T-helper 1 cell treated with Interleukin-12 subunit alpha and Interleukin-12 subunit beta and Interleukin-4 antibody, amounts not matched to agents 30 μg/mL and 1 μg/mL, for 36 hours (primary cell): ENCODE data around the gene NR3C2.

ENCODE experiments used
- H3K27ac Mint-ChIP-seq: one replicate; pipeline ENCODE4 v1.8.0; 2021; ENCODE audit warnings: mild to moderate bottlenecking, mixed read lengths
- H3K27me3 Mint-ChIP-seq: one replicate; pipeline ENCODE4 v1.8.0; 2021; ENCODE audit warnings: low read depth, mixed read lengths
- H3K36me3 Mint-ChIP-seq: one replicate; pipeline ENCODE4 v1.8.0; 2021; ENCODE audit warnings: low read depth, mixed read lengths
- H3K4me1 Mint-ChIP-seq: one replicate; pipeline ENCODE4 v1.8.0; 2021; ENCODE audit warnings: low read depth, mixed read lengths
- H3K4me3 Mint-ChIP-seq: one replicate; pipeline ENCODE4 v1.8.0; 2021; ENCODE audit warnings: mild to moderate bottlenecking, moderate library complexity, mixed read lengths
- H3K9me3 Mint-ChIP-seq: one replicate; pipeline ENCODE4 v1.8.0; 2021; ENCODE audit warnings: mixed read lengths

NR3C2 gene

DNA sequence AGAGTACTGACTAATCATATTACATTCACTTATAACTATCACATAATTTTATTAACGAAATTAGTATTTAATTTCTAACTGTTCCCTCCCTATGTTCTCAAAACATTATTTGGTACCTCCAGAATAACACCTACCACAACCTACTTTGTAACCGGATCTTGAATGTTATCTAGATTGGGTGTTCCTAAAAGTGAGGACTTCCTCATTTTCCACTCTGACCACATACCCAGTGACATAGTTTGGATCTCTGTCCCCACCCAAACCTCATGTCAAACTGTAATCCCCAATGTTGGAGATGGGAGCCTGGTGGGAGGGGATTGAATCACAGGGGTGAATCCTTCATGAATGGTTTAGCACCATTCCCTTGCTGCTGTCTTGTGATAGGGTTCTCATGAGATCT lies 21.8 kb downstream of the NR3C2 start:
- Mint-ChIP-seq H3K36me3 (peaks cover 2% of the 10 kb centered on the region), H3K4me1 (no peaks in the 10 kb centered on the region), H3K9me3 (peaks cover 4% of the 10 kb centered on the region), H3K4me3 (no peak overlapping the region), H3K27ac (no peak overlapping the region), H3K27me3 (no peaks in the 10 kb centered on the region)

DNA sequence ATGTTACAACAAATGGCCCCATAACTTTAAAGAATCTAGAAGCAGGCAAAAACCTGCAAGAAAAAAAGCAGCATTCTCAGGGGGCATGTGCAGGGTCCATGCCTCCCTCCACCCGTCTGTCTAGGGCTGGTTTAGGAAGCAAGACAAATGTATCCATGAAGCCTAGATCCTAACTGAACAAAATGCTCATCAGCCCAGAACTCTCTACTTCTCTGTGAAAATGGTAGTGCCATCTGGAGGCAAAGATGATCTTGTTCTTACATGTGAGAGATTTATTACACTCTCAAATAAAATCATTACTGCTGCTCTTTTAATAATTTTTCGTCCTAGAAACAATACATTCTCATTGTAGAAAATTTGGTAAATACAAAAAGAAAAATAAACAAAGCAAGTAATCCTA lies 26.7 kb downstream of the NR3C2 start:
- no peak overlapping the region for H3K27ac Mint-ChIP-seq
- H3K36me3 Mint-ChIP-seq: no peaks in the 10 kb centered on the region
- H3K4me1 Mint-ChIP-seq: no peaks in the 10 kb centered on the region

DNA sequence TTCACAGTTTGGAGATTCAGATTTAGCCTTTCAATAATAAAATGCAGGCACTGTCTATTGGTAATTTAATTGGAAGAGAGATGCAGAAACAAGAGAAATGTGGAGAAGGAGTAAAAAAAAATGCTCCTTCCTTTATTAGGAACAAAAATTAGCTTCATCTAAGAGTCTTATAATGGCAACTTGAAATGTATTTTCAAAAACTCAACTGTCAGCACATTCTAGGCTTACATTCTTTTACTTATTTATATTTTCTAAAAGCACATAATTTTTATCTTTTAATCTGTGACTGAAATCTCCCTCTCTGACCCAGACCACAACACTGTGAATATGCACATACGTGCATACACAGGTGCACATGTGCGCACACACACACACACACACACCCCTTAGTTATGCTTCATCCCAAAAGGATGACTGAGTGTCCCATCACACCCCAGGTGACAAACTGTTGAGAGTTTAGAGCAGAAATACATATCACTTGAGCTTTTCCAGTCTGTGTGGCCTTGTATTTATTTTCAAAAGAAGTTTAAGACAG lies 29.7 kb downstream of the NR3C2 start:
- Mint-ChIP-seq H3K27me3 (no peaks in the 10 kb centered on the region), H3K27ac (no peak overlapping the region), H3K9me3 (no peaks in the 10 kb centered on the region), H3K4me1 (no peaks in the 10 kb centered on the region), H3K36me3 (no peaks in the 10 kb centered on the region), H3K4me3 (no peak overlapping the region)

More for the DNA sequence above, 26.7 kb downstream of the NR3C2 start:
- Mint-ChIP-seq H3K27me3 (no peaks in the 10 kb centered on the region), H3K4me3 (no peak overlapping the region), H3K9me3 (no peaks in the 10 kb centered on the region)

DNA sequence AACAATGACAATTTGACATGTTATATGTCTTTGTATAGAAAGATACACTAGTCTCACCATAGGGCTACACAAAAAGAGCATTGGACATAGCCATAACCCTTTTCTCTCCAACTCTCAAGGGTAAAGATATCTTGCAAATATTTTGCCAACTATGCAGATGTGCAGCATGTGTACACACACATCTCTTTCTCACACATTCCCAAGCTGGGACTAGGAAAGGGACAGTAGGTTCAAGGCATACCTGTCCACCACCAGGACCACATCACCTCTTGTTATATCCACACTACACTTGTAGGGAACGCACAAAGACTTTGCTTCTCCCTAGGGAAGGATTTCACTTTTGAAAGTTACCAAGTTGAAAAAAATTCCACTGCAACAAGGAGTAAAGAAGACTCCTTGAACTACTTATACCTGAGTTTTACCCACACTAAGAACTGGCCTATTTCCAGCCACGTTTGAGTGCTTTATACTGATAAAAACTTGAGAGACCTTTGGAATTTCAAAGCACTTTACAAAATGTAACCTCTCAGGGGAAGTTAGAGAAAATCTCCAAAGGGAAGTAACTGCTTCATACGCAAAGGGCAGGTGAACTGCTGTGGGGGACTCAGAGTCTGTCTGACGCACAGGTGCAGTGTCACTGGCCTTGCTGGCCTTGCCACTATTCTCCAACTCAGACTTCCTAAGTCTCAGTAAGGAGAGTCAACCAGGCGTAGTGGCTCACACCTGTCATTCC lies 36.9 kb downstream of the NR3C2 start:
- Mint-ChIP-seq H3K4me3 (no peak overlapping the region), H3K9me3 (no peaks in the 10 kb centered on the region)

DNA sequence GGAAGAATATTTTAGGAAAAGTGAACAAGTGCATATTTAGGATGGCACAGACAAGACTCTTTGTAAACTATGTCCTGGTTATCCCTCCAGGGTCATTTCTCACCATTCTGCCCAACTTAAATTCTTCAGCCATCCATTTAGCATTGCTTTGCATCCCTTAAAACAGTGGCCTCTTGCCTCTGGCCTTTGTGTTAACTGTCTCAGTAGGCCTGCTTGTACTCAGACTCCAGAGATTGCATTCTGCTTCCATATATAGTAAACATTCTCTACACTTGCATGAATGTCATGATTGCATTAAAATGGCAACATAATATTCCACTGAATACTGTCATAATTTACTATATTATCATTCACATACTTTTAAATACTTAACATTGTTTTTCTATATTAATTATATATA lies 43.2 kb downstream of the NR3C2 start:
- Mint-ChIP-seq H3K4me3 (no peak overlapping the region), H3K4me1 (no peaks in the 10 kb centered on the region), H3K27ac (no peak overlapping the region), H3K9me3 (no peaks in the 10 kb centered on the region), H3K27me3 (no peaks in the 10 kb centered on the region), H3K36me3 (no peaks in the 10 kb centered on the region)

More for the DNA sequence above, 36.9 kb downstream of the NR3C2 start:
- H3K27me3 Mint-ChIP-seq: no peaks in the 10 kb centered on the region
- H3K27ac Mint-ChIP-seq: no peak overlapping the region
- no peaks in the 10 kb centered on the region for H3K36me3 Mint-ChIP-seq
- H3K4me1 Mint-ChIP-seq: no peaks in the 10 kb centered on the region

DNA sequence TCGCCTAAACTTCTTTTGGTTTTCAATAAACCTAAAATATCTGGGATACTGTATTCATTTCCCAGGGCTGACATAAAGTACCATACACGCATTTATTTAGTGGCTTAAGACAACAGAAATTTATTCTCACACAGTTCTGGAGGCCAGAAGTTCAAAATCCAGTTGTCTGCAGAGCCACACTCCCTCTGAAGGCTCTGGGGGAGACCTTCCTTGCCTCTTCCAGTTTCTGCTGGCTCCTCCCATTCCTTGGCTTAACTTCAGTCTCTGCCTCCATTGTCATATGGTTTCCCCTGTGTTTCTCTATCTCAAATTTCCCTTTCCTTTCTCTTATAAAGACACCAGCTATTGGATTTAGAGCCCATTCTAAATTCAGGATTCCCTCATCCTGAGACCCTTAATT lies 44.4 kb downstream of the NR3C2 start:
- no peak overlapping the region for H3K4me3 Mint-ChIP-seq
- H3K27me3 Mint-ChIP-seq: no peaks in the 10 kb centered on the region
- no peaks in the 10 kb centered on the region for H3K4me1 Mint-ChIP-seq
- no peak overlapping the region for H3K27ac Mint-ChIP-seq
- no peaks in the 10 kb centered on the region for H3K9me3 Mint-ChIP-seq
- no peaks in the 10 kb centered on the region for H3K36me3 Mint-ChIP-seq

DNA sequence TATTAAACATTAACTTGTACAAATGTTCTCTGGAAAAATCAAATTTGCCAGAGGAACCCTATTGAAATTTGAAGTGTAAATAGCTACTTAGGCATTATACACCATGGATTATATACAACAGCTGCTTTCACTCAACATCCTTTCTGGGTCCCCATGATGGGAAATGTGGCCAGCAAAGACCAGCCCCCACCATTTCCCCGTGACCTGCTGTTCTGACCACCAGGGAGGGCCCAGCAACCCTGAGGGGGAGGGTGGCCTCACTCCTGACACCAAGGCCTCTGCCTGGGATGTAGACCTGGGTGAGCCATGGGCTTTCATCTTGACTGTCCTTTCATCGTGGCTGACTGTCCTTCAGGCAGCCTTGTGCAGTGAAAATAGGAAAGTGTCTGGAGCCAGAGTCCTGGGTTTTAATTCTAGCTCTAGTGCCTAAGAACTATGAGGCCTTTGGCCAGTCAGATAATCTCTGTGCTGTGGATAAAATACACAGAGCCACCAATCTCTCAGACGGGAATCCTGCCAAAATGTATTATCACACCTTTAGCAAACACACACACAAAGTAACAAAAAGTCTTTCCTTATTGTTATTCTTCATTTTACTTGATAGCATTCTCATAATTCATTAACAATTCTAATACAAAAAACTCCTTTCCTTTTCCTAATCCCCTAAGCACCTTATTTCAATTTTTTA lies 45.1 kb downstream of the NR3C2 start:
- H3K4me3 Mint-ChIP-seq: no peak overlapping the region
- H3K27ac Mint-ChIP-seq: no peak overlapping the region
- H3K4me1 Mint-ChIP-seq: no peaks in the 10 kb centered on the region
- H3K27me3 Mint-ChIP-seq: no peaks in the 10 kb centered on the region
- H3K9me3 Mint-ChIP-seq: no peaks in the 10 kb centered on the region
- no peaks in the 10 kb centered on the region for H3K36me3 Mint-ChIP-seq

DNA sequence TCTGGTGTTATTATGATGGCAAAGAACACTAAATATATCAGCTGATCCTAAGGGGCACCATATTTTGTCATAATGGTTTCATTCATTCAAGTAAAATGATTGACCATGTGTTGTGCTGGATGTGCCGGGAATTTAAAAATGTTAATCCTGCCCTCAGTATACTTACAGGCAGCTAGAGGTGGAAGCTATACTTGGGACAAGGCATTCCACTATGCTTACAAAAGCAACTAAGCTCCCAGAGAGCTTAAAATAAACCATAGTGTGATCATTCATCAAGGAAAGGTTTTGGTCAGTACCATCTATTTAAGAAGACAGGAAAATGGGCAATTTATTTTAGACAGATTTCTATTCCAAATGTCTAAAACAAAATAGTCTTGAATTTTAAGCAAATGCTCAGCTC lies 46.4 kb downstream of the NR3C2 start:
- Mint-ChIP-seq H3K9me3 (no peaks in the 10 kb centered on the region), H3K36me3 (no peaks in the 10 kb centered on the region), H3K27me3 (no peaks in the 10 kb centered on the region), H3K27ac (no peak overlapping the region), H3K4me1 (no peaks in the 10 kb centered on the region), H3K4me3 (no peak overlapping the region)

DNA sequence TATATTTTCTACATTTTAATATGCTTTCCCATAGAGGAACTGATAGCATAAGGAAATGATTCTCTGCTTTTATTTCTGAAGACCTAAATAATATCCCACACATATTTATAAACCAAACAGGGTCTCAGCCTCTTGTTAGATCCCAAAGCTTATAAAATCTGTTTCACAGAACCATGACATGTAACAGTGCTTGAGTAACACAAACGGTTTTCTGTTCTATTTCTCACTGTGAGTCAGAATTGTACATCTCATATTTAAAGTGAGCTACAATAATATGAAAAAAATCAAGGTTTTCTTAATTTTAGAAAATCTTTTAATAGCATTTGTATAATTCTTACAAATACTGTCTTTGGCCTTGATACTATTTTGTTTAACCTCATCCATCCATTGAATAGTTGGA lies 51.2 kb downstream of the NR3C2 start:
- Mint-ChIP-seq H3K27ac (no peak overlapping the region), H3K9me3 (no peaks in the 10 kb centered on the region), H3K4me3 (no peak overlapping the region), H3K27me3 (no peaks in the 10 kb centered on the region), H3K36me3 (no peaks in the 10 kb centered on the region), H3K4me1 (no peaks in the 10 kb centered on the region)

DNA sequence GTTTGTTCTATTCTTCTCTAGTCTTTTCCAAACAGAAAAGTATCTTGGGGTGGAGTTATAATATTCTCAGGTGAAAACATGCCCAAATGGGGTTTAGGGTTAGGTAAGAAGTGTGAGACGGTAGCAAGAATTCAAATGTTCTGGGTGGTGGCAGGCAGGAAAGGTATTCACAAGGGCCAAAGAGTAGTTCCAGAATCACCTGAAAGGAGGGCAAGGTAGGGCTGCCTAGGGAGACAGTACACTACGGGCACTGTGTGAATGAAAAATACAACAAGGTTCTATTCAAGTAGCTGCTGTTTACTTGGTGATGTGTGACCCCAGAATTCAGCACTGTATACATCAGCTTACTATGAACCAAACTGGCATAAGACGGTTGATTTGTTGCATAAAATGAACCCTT lies 51.9 kb downstream of the NR3C2 start:
- H3K27me3 Mint-ChIP-seq: no peaks in the 10 kb centered on the region
- H3K4me3 Mint-ChIP-seq: no peak overlapping the region
- no peaks in the 10 kb centered on the region for H3K9me3 Mint-ChIP-seq
- H3K27ac Mint-ChIP-seq: no peak overlapping the region
- no peaks in the 10 kb centered on the region for H3K36me3 Mint-ChIP-seq
- H3K4me1 Mint-ChIP-seq: no peaks in the 10 kb centered on the region

DNA sequence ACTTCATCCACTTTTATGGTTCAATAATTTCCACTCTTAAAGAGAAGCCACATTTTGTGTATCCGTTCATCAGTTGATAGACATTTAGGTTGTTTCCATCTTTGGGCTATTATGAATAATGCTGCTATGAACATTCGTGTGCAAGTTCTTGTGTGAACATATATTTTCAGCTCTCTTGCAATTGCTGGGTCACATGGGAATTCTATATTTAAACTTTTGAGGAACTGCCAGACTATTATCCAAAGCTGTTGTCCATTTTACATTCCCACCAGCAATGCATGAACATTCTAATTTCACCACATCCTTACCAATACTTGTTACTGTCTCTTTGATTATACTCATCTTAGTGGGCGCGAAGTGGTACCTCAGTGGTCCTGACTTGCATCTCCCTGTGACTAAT lies 61.9 kb downstream of the NR3C2 start:
- H3K27ac Mint-ChIP-seq: no peak overlapping the region
- H3K27me3 Mint-ChIP-seq: no peaks in the 10 kb centered on the region
- H3K4me1 Mint-ChIP-seq: peaks cover 4% of the 10 kb centered on the region

DNA sequence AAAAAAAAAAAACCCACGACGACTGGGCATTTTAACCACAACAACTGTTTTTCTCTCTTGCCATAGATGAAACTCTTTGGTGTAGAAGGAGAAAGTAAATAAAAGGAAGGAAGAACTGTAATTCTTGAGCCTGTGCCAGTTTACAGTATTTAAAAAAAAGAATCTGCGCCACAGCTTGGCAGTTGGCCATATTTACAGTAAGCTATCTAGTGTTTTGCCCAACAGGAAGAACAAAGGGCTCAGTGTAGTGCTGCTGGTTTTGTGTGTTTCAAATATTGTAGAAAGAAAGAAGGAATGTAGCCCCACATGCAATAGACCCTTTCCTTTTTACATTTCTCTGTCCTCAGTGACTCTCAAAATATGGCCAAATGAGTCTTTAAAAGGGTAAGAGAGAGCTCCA lies 66.1 kb downstream of the NR3C2 start:
- Mint-ChIP-seq H3K4me1 (peaks cover 4% of the 10 kb centered on the region), H3K9me3 (no peaks in the 10 kb centered on the region), H3K4me3 (no peak overlapping the region), H3K36me3 (no peaks in the 10 kb centered on the region), H3K27me3 (no peaks in the 10 kb centered on the region), H3K27ac (no peak overlapping the region)

More for the DNA sequence above, 61.9 kb downstream of the NR3C2 start:
- H3K36me3 Mint-ChIP-seq: no peaks in the 10 kb centered on the region
- no peak overlapping the region for H3K4me3 Mint-ChIP-seq
- no peaks in the 10 kb centered on the region for H3K9me3 Mint-ChIP-seq

DNA sequence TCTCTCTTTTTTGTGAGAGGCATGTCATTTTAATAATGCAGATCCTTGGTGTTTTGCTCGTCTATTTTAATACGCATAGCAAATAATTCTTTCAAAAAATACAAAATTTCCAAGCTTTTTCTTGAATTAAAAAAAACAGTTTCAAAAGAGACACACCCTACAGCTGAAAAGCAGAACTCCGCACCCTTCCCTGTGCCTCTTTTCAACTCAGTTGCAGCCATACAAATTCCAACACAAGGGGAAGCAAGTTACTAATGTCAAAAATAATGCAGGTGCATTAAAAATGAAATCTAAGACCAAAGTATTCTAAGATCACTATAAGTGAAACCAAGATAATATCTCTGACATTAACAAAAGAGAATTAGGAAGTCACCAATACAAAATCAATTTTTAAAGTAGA lies 66.6 kb downstream of the NR3C2 start:
- Mint-ChIP-seq H3K9me3 (no peaks in the 10 kb centered on the region), H3K4me1 (peaks cover 4% of the 10 kb centered on the region), H3K27me3 (no peaks in the 10 kb centered on the region), H3K4me3 (no peak overlapping the region), H3K27ac (no peak overlapping the region), H3K36me3 (no peaks in the 10 kb centered on the region)

DNA sequence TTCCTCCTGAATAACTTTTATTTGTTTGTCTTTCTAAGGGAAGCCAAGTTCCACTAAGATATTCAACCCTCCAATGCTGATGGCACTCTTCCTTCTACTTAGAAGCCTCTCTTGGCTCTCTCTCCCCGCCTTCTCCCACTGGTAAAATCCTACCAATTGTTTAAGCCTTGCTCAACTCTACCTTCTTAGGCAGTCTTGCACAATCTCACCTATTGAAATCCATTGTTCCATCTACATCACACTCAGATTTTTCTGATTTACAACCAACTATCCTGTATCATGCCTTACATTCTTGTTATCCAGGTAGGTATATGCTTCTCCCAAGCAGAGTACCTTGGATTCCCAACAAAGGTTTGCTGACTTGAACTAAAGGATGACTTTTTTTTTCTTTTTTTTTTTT lies 69.1 kb downstream of the NR3C2 start:
- H3K9me3 Mint-ChIP-seq: no peaks in the 10 kb centered on the region
- H3K36me3 Mint-ChIP-seq: no peaks in the 10 kb centered on the region
- H3K4me1 Mint-ChIP-seq: peaks cover 4% of the 10 kb centered on the region
- no peaks in the 10 kb centered on the region for H3K27me3 Mint-ChIP-seq
- no peak overlapping the region for H3K4me3 Mint-ChIP-seq
- no peak overlapping the region for H3K27ac Mint-ChIP-seq

DNA sequence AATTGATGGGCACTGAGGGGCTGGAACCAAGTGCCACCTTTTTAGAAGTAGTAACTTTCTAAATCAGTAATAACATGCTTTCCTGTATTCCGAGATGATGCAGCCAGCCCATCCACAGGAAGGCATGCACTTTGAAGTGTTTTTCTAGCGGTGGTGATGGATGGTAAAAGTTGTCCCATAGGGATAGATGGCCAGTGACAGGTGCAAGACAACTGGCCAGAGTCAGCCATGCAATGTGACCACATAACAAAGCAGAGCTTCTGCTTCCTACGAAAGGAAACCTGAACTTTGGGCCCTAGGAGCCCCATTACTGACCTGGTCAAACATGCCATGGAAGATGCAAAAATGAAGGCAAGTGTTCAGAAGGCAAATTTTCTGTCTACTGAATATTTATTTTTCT lies 72.3 kb downstream of the NR3C2 start:
- H3K4me3 Mint-ChIP-seq: no peak overlapping the region
- H3K9me3 Mint-ChIP-seq: no peaks in the 10 kb centered on the region
- H3K4me1 Mint-ChIP-seq: no peaks in the 10 kb centered on the region
- H3K27ac Mint-ChIP-seq: no peak overlapping the region
- no peaks in the 10 kb centered on the region for H3K27me3 Mint-ChIP-seq
- no peaks in the 10 kb centered on the region for H3K36me3 Mint-ChIP-seq
